IMR-90 (cell line): Measurements from ENCODE around the gene RALGPS2. TPM values are rescaled to one million over a fixed set of nuclear protein-coding genes. Genes with fewer than 3 reads are reported as not detected.

ENCODE experiments used
- ATAC-seq: fragments of 200-7000 bp; cut with Tn5 transposase; 2 replicates; pipeline ENCODE4 v1.9.1; 2020; ENCODE audit warnings: low read depth, mild to moderate bottlenecking, moderate library complexity
- BruUV-seq: library from RNA; stranded (reverse); fragments of 400-500 nt; replicated peaks from 2 replicates; lab custom pipeline; 2021; lab: Mats Ljungman, UMichigan
- CTCF ChIA-PET: fragments of 300-600 bp; formaldehyde crosslinking; extraction: SDS; loops from one replicate; lab custom pipeline; 2021; ENCODE audit warnings: antibody characterized with exemption; lab: Yijun Ruan, JAX
- POLR2A ChIA-PET: fragments of 300-600 bp; sonication (Branson Sonifier 250); formaldehyde crosslinking; loops from one replicate; lab custom pipeline; 2022; ENCODE audit warnings: antibody characterized with exemption; ENCODE audit not compliant: unreplicated experiment; lab: Charles Lee
- DNase-seq: peaks from one replicate; pipeline ENCODE4 v3.0.0; 2013
- H2AFZ ChIP-seq: replicated peaks from 2 replicates; pipeline ENCODE3; 2013; ENCODE audit warnings: low read length, mild to moderate bottlenecking; ENCODE audit not compliant: poor library complexity
- H2AK5ac ChIP-seq: 2 replicates; pipeline ENCODE4 v1.6.1; 2013; ENCODE audit warnings: low read depth, low read length, inconsistent platforms
- H2AK9ac ChIP-seq: replicated peaks from 2 replicates; pipeline ENCODE3; 2013; ENCODE audit warnings: mild to moderate bottlenecking, low read depth, low read length, moderate library complexity; ENCODE audit not compliant: poor library complexity
- H2BK120ac ChIP-seq: 2 replicates; pipeline ENCODE4 v1.6.1; 2013; ENCODE audit warnings: low read depth, low read length, inconsistent platforms
- H2BK15ac ChIP-seq: 3 replicates; pipeline ENCODE4 v1.6.1; 2013; ENCODE audit warnings: low read depth, low read length, inconsistent platforms
- H2BK20ac ChIP-seq: 2 replicates; pipeline ENCODE4 v1.6.1; 2013; ENCODE audit warnings: low read depth, mild to moderate bottlenecking, inconsistent platforms, low read length, moderate library complexity
- H2BK5ac ChIP-seq: 2 replicates; pipeline ENCODE4 v1.6.1; 2013; ENCODE audit warnings: mild to moderate bottlenecking, low read depth, low read length, inconsistent platforms; ENCODE audit not compliant: poor library complexity, severe bottlenecking
- H3K14ac ChIP-seq: replicated peaks from 2 replicates; pipeline ENCODE4 v1.6.1; 2013; ENCODE audit warnings: low read depth, low read length, inconsistent platforms
- H3K18ac ChIP-seq: 2 replicates; pipeline ENCODE4 v1.6.1; 2013; ENCODE audit warnings: low read depth, low read length, control low read depth
- H3K23ac ChIP-seq: 2 replicates; pipeline ENCODE4 v1.6.1; 2013; ENCODE audit warnings: low read depth, low read length, inconsistent platforms
- H3K27ac ChIP-seq: 2 replicates; pipeline ENCODE4 v1.5.1; 2013; ENCODE audit warnings: mild to moderate bottlenecking, control low read depth, low read length; ENCODE audit not compliant: insufficient read depth
- H3K27me3 ChIP-seq: 2 replicates; pipeline ENCODE4 v1.6.1; 2013; ENCODE audit warnings: low read length; ENCODE audit not compliant: control insufficient read depth, insufficient read depth
- H3K36me3 ChIP-seq: 2 replicates; pipeline ENCODE4 v1.6.1; 2013; ENCODE audit warnings: low read length, mixed read lengths; ENCODE audit not compliant: control insufficient read depth, insufficient read depth
- H3K4ac ChIP-seq: 2 replicates; pipeline ENCODE4 v1.6.1; 2013; ENCODE audit warnings: low read depth, low read length, inconsistent platforms
- H3K4me1 ChIP-seq: 2 replicates; pipeline ENCODE4 v1.6.1; 2013; ENCODE audit warnings: low read length, mixed read lengths; ENCODE audit not compliant: control insufficient read depth, insufficient read depth
- H3K4me2 ChIP-seq: 2 replicates; pipeline ENCODE4 v1.6.1; 2013; ENCODE audit warnings: low read depth, mild to moderate bottlenecking, control low read depth, low read length, moderate library complexity
- H3K4me3 ChIP-seq: 2 replicates; pipeline ENCODE4 v1.5.1; 2013; ENCODE audit warnings: low read depth, mild to moderate bottlenecking, control low read depth, low read length, moderate library complexity; ENCODE audit not compliant: insufficient read depth
- H3K56ac ChIP-seq: 2 replicates; pipeline ENCODE4 v1.6.1; 2013; ENCODE audit warnings: low read length, inconsistent platforms; ENCODE audit not compliant: insufficient read depth; ENCODE audit errors: extremely low read depth
- H3K79me1 ChIP-seq, 2 experiments: 2 replicates each; pipeline ENCODE4 v1.6.1; 2013; ENCODE audit warnings: low read length in 2 of 2, inconsistent platforms in 1 of 2, low read depth in 1 of 2
- H3K9ac ChIP-seq: 2 replicates; pipeline ENCODE4 v1.6.1; 2013; ENCODE audit warnings: low read depth, low read length, control low read depth
- H3K9me1 ChIP-seq: 2 replicates; pipeline ENCODE4 v1.6.1; 2013; ENCODE audit warnings: low read length, inconsistent platforms; ENCODE audit not compliant: insufficient read depth
- H3K9me3 ChIP-seq: 2 replicates; pipeline ENCODE4 v1.6.1; 2013; ENCODE audit warnings: low read length; ENCODE audit not compliant: control insufficient read depth, insufficient read depth
- H4K20me1 ChIP-seq: 2 replicates; pipeline ENCODE4 v1.6.1; 2013; ENCODE audit warnings: low read length, inconsistent platforms; ENCODE audit not compliant: insufficient read depth
- H4K5ac ChIP-seq: 2 replicates; pipeline ENCODE4 v1.6.1; 2013; ENCODE audit warnings: mild to moderate bottlenecking, low read depth, low read length, control low read depth
- H4K8ac ChIP-seq, 2 experiments: 2 replicates each; pipeline ENCODE4 v1.6.1; 2013; ENCODE audit warnings: low read depth in 2 of 2, low read length in 2 of 2, control low read depth in 1 of 2, inconsistent platforms in 1 of 2
- H4K91ac ChIP-seq: 2 replicates; pipeline ENCODE4 v1.6.1; 2013; ENCODE audit warnings: low read depth, low read length, inconsistent platforms; ENCODE audit not compliant: insufficient read depth
- BHLHE40 ChIP-seq: fragments of 150-350 bp; IDR thresholded peaks from 2 replicates; pipeline ENCODE4 v1.6.1; 2016; ENCODE audit warnings: mild to moderate bottlenecking, low read depth, low read length
- CEBPB ChIP-seq: IDR thresholded peaks from 2 replicates; pipeline ENCODE4 v1.6.1; 2012; ENCODE audit warnings: low read depth, low read length, improper control_type of control experiment
- CHD1 ChIP-seq: IDR thresholded peaks from 2 replicates; pipeline ENCODE4 v1.6.1; 2012; ENCODE audit warnings: low read depth, low read length, improper control_type of control experiment
- ELK1 ChIP-seq: fragments of 150-350 bp; IDR thresholded peaks from 2 replicates; pipeline ENCODE4 v1.6.1; 2016; ENCODE audit warnings: low read depth, mild to moderate bottlenecking, low read length, moderate library complexity, borderline replicate concordance
- MAFK ChIP-seq: IDR thresholded peaks from 2 replicates; pipeline ENCODE4 v1.6.1; 2012; ENCODE audit warnings: low read depth, low read length, improper control_type of control experiment
- MAZ ChIP-seq: IDR thresholded peaks from 2 replicates; pipeline ENCODE4 v1.6.1; 2012; ENCODE audit warnings: low read depth, mild to moderate bottlenecking, low read length, improper control_type of control experiment, moderate library complexity, borderline replicate concordance
- POLR2A ChIP-seq: IDR thresholded peaks from 2 replicates; pipeline ENCODE4 v1.6.1; 2012; ENCODE audit warnings: mild to moderate bottlenecking, low read depth, low read length
- RAD21 ChIP-seq: IDR thresholded peaks from 2 replicates; pipeline ENCODE4 v1.6.1; 2012; ENCODE audit warnings: low read length, improper control_type of control experiment
- RCOR1 ChIP-seq: IDR thresholded peaks from 2 replicates; pipeline ENCODE4 v1.6.1; 2012; ENCODE audit warnings: mild to moderate bottlenecking, low read length, improper control_type of control experiment; ENCODE audit not compliant: insufficient replicate concordance
- WGBS, 2 experiments: methylation state at CpG; one replicate each; pipeline versions ENCODE4 v1.1.5 to v1.1.7; 2013; ENCODE audit warnings: missing lambda C conversion rate in 2 of 2; ENCODE audit not compliant: insufficient read length in 1 of 2; ENCODE audit errors: extremely low coverage in 2 of 2; 5-methylcytosine and 5-hydroxymethylcytosine counted together
- dilution Hi-C: fragments of 300-500 bp; cut with HindIII; formaldehyde crosslinking; loops from one replicate; pipeline ENCODE4 v1.14.3; 2018; ENCODE audit warnings: low sequenced_read_pairs; ENCODE audit not compliant: unreplicated experiment
- in situ Hi-C: fragments of 300-500 bp; cut with MboI; formaldehyde crosslinking; loops from 3 replicates; pipeline ENCODE4 v1.14.3; 2019; ENCODE audit warnings: low sequenced_read_pairs, inconsistent platforms, mixed read lengths
- intact Hi-C: fragments of 100-400 bp; cut with micrococcal nuclease; formaldehyde crosslinking; loops from 2 replicates; pipeline ENCODE4 v1.10.0; 2022
- polyA plus RNA-seq, 3 experiments: library from polyadenylated mRNA; depleted of rRNA; stranded (reverse); fragments of >200 nt; gene quantifications; 2 replicates each; pipeline ENCODE4 v1.2.3, GENCODE V29; 2012; ENCODE audit warnings: low replicate concordance in 1 of 3
- total RNA-seq: library from RNA; depleted of rRNA; stranded (reverse); fragments of >200 nt; gene quantifications from 2 replicates; pipeline ENCODE4 v1.2.3, GENCODE V29; 2012

The RALGPS2 gene
- total and polyA plus RNA-seq, 2 of the 4 experiments (the other 2 are of a cell fraction): 13.8 to 148 TPM

GRCh38 chr1:178962853-178963711 is 238.0 kb downstream of the RALGPS2 start:
- H2BK20ac ChIP-seq: no peak overlapping the region
- no peaks in the 10 kb centered on the region for H3K36me3 ChIP-seq
- H2BK5ac ChIP-seq: no peak overlapping the region
- no peak overlapping the region for H4K8ac ChIP-seq
- ChIA-PET CTCF (no interaction called here), POLR2A (no interaction called here)
- no peak overlapping the region for H3K56ac ChIP-seq
- no peak overlapping the region for H3K27ac ChIP-seq
- no TSS peak for BruUV-seq
- TF ChIP-seq POLR2A: no peak
- TF ChIP-seq CHD1: no peak
- TF ChIP-seq ELK1: no peak
- TF ChIP-seq BHLHE40: no peak
- TF ChIP-seq CEBPB: no peak
- no peak for TF ChIP-seq RCOR1
- no peak for TF ChIP-seq MAZ
- TF ChIP-seq MAFK: no peak
- no peak for TF ChIP-seq RAD21
- no peaks in the 10 kb centered on the region for H3K4me1 ChIP-seq
- peaks cover 14% of the 10 kb centered on the region for H3K27me3 ChIP-seq
- H2AFZ ChIP-seq: no peak overlapping the region
- H3K4me3 ChIP-seq: no peak overlapping the region
- no peak overlapping the region for H3K23ac ChIP-seq
- no peaks in the 10 kb centered on the region for H3K79me1 ChIP-seq
- dilution Hi-C loops (no loop called here), in situ Hi-C loops (no loop called here), intact Hi-C loops (no loop called here)
- no peak overlapping the region for H3K4ac ChIP-seq
- no peak overlapping the region for H2BK120ac ChIP-seq
- H3K14ac ChIP-seq: no peak overlapping the region
- H3K4me2 ChIP-seq: no peak overlapping the region
- DNase-seq: no peak
- ATAC-seq: no peak
- 67% methylated on average over 4 of the region's 10 CpGs; no CpG with 5 or more reads in 1 of the 2 experiments for WGBS, 2 experiments
- no peak overlapping the region for H4K5ac ChIP-seq
- H3K9me3 ChIP-seq: peaks cover 11% of the 10 kb centered on the region
- no peak overlapping the region for H3K18ac ChIP-seq
- no peak overlapping the region for H2BK15ac ChIP-seq
- no peaks in the 10 kb centered on the region for H4K20me1 ChIP-seq
- no peak overlapping the region for H4K91ac ChIP-seq
- H3K9me1 ChIP-seq: no peaks in the 10 kb centered on the region
- H3K9ac ChIP-seq: no peak overlapping the region
- H2AK5ac ChIP-seq: no peak overlapping the region
- H2AK9ac ChIP-seq: no peak overlapping the region
